A673 (cell line): ENCODE measurements around the gene BCL2A1. TPM values are rescaled to one million over a fixed set of nuclear protein-coding genes. Genes with fewer than 3 reads are reported as not detected.

Experiments used
- BruUV-seq: library from RNA; stranded (reverse); fragments of 400-500 nt; replicated peaks from 2 replicates; lab custom pipeline; 2021; lab: Mats Ljungman, UMichigan
- CTCF ChIA-PET: fragments of 300-600 bp; sonication (Branson Sonifier 250); formaldehyde crosslinking; loops from one replicate; lab custom pipeline; 2022; ENCODE audit warnings: antibody characterized with exemption; lab: Charles Lee
- POLR2A ChIA-PET: fragments of 300-600 bp; sonication (Branson Sonifier 250); formaldehyde crosslinking; loops from one replicate; lab custom pipeline; 2022; ENCODE audit warnings: antibody characterized with exemption; ENCODE audit not compliant: low non-redundant PET; lab: Charles Lee
- DNase-seq: peaks from one replicate; pipeline ENCODE4 v3.0.0-alpha.2; 2015; ENCODE audit warnings: low spot score
- H3K27ac ChIP-seq: fragments of 200-600 bp; sonication (generic); 2 replicates; pipeline ENCODE4 v1.5.1; 2016; ENCODE audit warnings: mixed run types, low read depth, mild to moderate bottlenecking, mixed read lengths, antibody characterized with exemption, low read length; ENCODE audit not compliant: poor library complexity, severe bottlenecking
- H3K27me3 ChIP-seq: fragments of 200-600 bp; sonication (generic); replicated peaks from 2 replicates; pipeline ENCODE4 v1.6.1; 2017; ENCODE audit warnings: mixed run types, low read depth, mild to moderate bottlenecking, mixed read lengths, antibody characterized with exemption, low read length; ENCODE audit not compliant: insufficient read depth, poor library complexity
- H3K36me3 ChIP-seq: fragments of 200-600 bp; sonication (generic); 2 replicates; pipeline ENCODE4 v1.6.1; 2016; ENCODE audit warnings: mixed run types, mild to moderate bottlenecking, mixed read lengths, antibody characterized with exemption, low read length; ENCODE audit not compliant: insufficient read depth, poor library complexity, severe bottlenecking
- H3K4me1 ChIP-seq: fragments of 200-600 bp; sonication (generic); 2 replicates; pipeline ENCODE4 v1.6.1; 2017; ENCODE audit warnings: mixed run types, mild to moderate bottlenecking, mixed read lengths, antibody characterized with exemption, low read length; ENCODE audit not compliant: insufficient read depth, poor library complexity, severe bottlenecking
- H3K4me3 ChIP-seq: fragments of 200-600 bp; sonication (generic); 2 replicates; pipeline ENCODE4 v1.5.1; 2016; ENCODE audit warnings: low read depth, mixed run types, mild to moderate bottlenecking, mixed read lengths, low read length; ENCODE audit not compliant: poor library complexity, severe bottlenecking
- H3K9me3 ChIP-seq: fragments of 200-600 bp; sonication (generic); 2 replicates; pipeline ENCODE4 v1.6.1; 2016; ENCODE audit warnings: mixed run types, low read depth, mild to moderate bottlenecking, mixed read lengths, antibody characterized with exemption, low read length; ENCODE audit not compliant: poor library complexity, severe bottlenecking
- EZH2 ChIP-seq: fragments of 200-600 bp; sonication (generic); IDR thresholded peaks from 2 replicates; pipeline ENCODE4 v1.6.1; 2017; ENCODE audit warnings: borderline replicate concordance, low read depth, mild to moderate bottlenecking, mixed read lengths, antibody characterized with exemption, low read length; ENCODE audit not compliant: poor library complexity, severe bottlenecking
- intact Hi-C: fragments of 100-400 bp; cut with micrococcal nuclease; formaldehyde crosslinking; loops from one replicate; pipeline ENCODE4 v1.10.0; 2022; ENCODE audit not compliant: unreplicated experiment
- total RNA-seq: library from RNA; stranded (reverse); gene quantifications from 2 replicates; pipeline ENCODE4 v1.2.3, GENCODE V29; 2021
- TF ChIP-seq, protein P1 (sequence below): fragments of 300-800, 200-600 bp; sonication (generic); conservative IDR thresholded peaks from 2 replicates; pipeline ENCODE4 v1.5.1; 2017; ENCODE audit warnings: low read depth, mild to moderate bottlenecking, antibody characterized with exemption, low read length, moderate library complexity, mixed read lengths

Gene BCL2A1
- total RNA-seq, 1 experiment from 2014 or later, result not detected

DNA sequence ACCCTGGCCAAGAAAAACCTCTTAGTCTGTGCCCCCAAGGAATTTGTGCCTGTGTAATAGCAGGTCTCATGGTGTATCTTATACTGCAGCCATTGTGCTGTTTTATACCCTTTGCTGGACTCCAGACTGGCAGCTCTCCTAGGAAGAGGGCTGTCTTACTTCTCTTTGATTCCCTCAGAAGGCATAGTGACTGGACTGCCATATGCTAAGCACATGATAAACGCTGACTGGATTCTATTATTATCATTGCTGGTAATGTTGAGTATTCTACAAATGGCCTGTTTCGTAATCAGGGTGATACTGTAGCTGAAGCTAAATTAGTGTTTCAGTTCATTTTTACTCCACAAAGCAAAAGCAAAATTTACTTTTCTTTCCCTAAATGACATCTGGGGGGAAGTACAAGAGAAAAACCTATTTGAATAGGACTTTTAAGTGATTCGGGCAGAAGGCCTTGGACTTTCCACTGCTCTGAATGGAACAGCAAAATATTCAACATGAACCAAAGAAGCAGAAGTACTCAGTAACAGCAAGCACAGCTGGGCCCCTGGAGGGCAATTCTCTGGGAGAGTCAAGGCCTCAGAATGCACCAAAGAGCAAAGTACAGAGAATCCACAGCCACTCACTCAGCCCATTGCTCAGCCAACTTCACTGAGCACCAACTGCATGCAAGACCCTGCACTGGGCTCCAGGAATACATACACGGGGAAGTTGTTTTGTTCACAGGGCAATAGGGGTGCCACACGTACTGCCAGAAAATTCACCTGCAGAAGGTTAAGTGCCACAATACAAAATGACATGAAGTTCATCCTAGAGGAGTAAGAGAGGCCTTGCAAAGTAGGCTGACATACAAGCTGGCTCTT is 7.9 kb upstream of the BCL2A1 start:
- H3K9me3 ChIP-seq, result no peaks in the 10 kb centered on the region
- ChIA-PET POLR2A (no interaction called here), CTCF (no interaction called here)
- H3K4me1 ChIP-seq, result no peaks in the 10 kb centered on the region
- H3K27me3 ChIP-seq, result no peaks in the 10 kb centered on the region
- no TSS peak for BruUV-seq
- H3K4me3 ChIP-seq, result no peak overlapping the region
- TF ChIP-seq, protein P1, sequence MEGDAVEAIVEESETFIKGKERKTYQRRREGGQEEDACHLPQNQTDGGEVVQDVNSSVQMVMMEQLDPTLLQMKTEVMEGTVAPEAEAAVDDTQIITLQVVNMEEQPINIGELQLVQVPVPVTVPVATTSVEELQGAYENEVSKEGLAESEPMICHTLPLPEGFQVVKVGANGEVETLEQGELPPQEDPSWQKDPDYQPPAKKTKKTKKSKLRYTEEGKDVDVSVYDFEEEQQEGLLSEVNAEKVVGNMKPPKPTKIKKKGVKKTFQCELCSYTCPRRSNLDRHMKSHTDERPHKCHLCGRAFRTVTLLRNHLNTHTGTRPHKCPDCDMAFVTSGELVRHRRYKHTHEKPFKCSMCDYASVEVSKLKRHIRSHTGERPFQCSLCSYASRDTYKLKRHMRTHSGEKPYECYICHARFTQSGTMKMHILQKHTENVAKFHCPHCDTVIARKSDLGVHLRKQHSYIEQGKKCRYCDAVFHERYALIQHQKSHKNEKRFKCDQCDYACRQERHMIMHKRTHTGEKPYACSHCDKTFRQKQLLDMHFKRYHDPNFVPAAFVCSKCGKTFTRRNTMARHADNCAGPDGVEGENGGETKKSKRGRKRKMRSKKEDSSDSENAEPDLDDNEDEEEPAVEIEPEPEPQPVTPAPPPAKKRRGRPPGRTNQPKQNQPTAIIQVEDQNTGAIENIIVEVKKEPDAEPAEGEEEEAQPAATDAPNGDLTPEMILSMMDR, result no peak
- TF ChIP-seq EZH2, result no peak
- DNase-seq, result no peak
- no peak overlapping the region for H3K27ac ChIP-seq
- no peaks in the 10 kb centered on the region for H3K36me3 ChIP-seq
- intact Hi-C loops, result no loop called here

DNA sequence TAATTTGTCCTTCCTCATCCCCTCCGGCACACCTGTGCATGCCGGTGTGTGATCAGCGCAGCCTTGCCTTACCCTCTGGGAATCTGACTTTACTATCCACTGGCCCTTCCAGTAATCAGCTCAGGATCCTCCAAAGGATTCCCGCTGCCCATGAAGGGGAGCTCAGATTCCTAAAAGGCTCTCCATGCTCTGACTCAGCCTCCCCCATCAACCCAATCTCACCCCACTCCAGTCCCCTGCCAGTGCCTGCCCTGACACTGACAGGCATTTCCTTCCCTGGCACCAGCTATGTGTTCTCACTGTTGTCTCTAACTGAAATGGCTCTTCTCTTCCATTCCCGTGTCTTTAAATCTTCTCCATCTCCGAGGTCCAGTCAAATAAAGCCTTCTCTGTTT is 7.3 kb upstream of the BCL2A1 start:
- no peak for TF ChIP-seq EZH2
- TF ChIP-seq, protein P1, result no peak
- DNase-seq, result no peak
- intact Hi-C loops, result no loop called here
- BruUV-seq, result no TSS peak
- ChIA-PET CTCF (no interaction called here), POLR2A (no interaction called here)
- Histone ChIP-seq H3K9me3 (no peaks in the 10 kb centered on the region), H3K4me3 (no peak overlapping the region), H3K27me3 (no peaks in the 10 kb centered on the region), H3K27ac (no peak overlapping the region), H3K36me3 (no peaks in the 10 kb centered on the region), H3K4me1 (no peaks in the 10 kb centered on the region)

DNA sequence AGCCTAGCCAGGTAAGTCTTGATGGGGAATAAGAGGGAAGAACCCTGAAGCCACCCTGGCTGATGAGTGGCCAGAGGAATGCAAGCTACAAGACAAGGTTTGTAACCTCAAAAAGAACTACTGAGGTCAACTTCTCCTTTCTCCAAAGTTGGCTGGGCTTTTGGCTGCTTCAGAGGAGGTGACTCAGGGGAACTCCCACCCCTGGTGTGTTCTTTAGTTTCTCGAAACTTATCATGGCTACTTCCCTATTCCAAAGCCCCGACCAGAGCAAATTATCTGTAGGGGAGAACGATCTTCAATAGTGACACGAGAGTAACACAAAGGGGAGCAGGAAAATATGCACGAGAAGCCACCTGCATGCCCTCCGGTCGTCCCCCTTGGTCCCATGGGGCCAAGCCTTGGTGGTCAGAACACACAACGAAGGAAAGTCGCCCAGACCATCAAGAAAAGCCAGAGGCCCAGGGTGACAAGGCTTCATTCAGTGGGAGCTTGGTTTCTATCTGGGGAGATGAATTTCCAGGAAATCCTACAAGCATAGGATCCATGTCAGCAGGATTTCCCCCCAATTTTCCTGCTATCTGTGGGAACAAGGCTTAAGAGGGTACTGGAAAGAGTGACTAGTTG is 6.5 kb upstream of the BCL2A1 start:
- ChIA-PET POLR2A (no interaction called here), CTCF (no interaction called here)
- TF ChIP-seq EZH2, result no peak
- TF ChIP-seq, protein P1, result no peak
- BruUV-seq, result no TSS peak
- H3K36me3 ChIP-seq, result no peaks in the 10 kb centered on the region
- DNase-seq, result no peak
- no peak overlapping the region for H3K4me3 ChIP-seq
- intact Hi-C loops, result no loop called here
- no peaks in the 10 kb centered on the region for H3K4me1 ChIP-seq
- H3K27ac ChIP-seq, result no peak overlapping the region
- no peaks in the 10 kb centered on the region for H3K9me3 ChIP-seq
- no peaks in the 10 kb centered on the region for H3K27me3 ChIP-seq
